Endothelial cell (in vitro differentiated cells): ENCODE results near the gene SECTM1. TPM values are rescaled to one million over a fixed set of nuclear protein-coding genes. Genes with fewer than 3 reads are reported as not detected.

Source experiments
- DNase-seq: peaks from one replicate; pipeline ENCODE4 v3.0.0; 2021; ENCODE audit warnings: low spot score
- H3K27ac Mint-ChIP-seq: one replicate; pipeline ENCODE4 v1.8.0; 2021; ENCODE audit warnings: mixed read lengths, inconsistent platforms; ENCODE audit not compliant: unreplicated experiment
- H3K27me3 Mint-ChIP-seq: one replicate; pipeline ENCODE4 v1.8.0; 2021; ENCODE audit warnings: mild to moderate bottlenecking, moderate library complexity, mixed read lengths, inconsistent platforms; ENCODE audit not compliant: unreplicated experiment
- H3K36me3 Mint-ChIP-seq: one replicate; pipeline ENCODE4 v1.8.0; 2021; ENCODE audit warnings: mild to moderate bottlenecking, low read depth, mixed read lengths, inconsistent platforms; ENCODE audit not compliant: unreplicated experiment
- H3K4me1 Mint-ChIP-seq: one replicate; pipeline ENCODE4 v1.8.0; 2021; ENCODE audit warnings: mild to moderate bottlenecking, mixed read lengths, inconsistent platforms; ENCODE audit not compliant: unreplicated experiment
- H3K4me3 Mint-ChIP-seq: one replicate; pipeline ENCODE4 v1.8.0; 2021; ENCODE audit warnings: mild to moderate bottlenecking, mixed read lengths, inconsistent platforms; ENCODE audit not compliant: unreplicated experiment
- H3K9me3 Mint-ChIP-seq: one replicate; pipeline ENCODE4 v1.8.0; 2021; ENCODE audit warnings: mixed read lengths, inconsistent platforms; ENCODE audit not compliant: unreplicated experiment
- CTCF ChIP-seq: fragments of 200-600 bp; sonication (generic); IDR thresholded peaks from one replicate; pipeline ENCODE4 v1.5.0; 2021; ENCODE audit warnings: antibody characterized with exemption; ENCODE audit not compliant: unreplicated experiment
- total RNA-seq: library from RNA; stranded (reverse); fragmentation: NEBNext Ultra II Directional; extraction: Animal tissue kit (Norgen Biotek cat#: 25700); gene quantifications from one replicate; pipeline ENCODE4 v1.2.1, GENCODE V29; 2021; ENCODE audit not compliant: unreplicated experiment

SECTM1 gene
- total RNA-seq, 1 donor from 2014 or later = not detected

DNA sequence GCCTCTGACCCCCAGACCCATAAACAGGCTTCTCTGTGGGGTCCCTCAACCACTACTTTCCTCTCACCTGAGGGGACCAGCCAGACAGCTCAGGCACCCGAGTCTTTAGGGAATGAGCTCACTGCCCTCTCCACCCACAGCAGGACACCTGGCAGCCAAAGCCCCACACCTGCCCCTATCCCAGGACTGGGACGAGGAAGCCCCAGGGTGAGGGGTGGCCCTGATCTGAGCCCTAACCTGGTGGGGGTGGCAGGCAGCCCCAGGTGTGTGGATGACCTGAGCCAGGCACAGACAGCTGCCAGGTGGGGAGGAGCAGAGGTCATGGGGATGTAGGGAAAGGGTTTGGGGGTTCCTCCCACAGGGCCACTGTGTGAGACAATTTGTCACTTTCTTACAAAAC lies 23.8 kb upstream of the SECTM1 start:
- Mint-ChIP-seq H3K27me3 (peaks cover 1% of the 10 kb centered on the region), H3K4me1 (no peaks in the 10 kb centered on the region), H3K27ac (no peak overlapping the region), H3K4me3 (no peak overlapping the region), H3K36me3 (no peaks in the 10 kb centered on the region), H3K9me3 (no peaks in the 10 kb centered on the region)
- no peak for DNase-seq
- no peak for TF ChIP-seq CTCF

DNA sequence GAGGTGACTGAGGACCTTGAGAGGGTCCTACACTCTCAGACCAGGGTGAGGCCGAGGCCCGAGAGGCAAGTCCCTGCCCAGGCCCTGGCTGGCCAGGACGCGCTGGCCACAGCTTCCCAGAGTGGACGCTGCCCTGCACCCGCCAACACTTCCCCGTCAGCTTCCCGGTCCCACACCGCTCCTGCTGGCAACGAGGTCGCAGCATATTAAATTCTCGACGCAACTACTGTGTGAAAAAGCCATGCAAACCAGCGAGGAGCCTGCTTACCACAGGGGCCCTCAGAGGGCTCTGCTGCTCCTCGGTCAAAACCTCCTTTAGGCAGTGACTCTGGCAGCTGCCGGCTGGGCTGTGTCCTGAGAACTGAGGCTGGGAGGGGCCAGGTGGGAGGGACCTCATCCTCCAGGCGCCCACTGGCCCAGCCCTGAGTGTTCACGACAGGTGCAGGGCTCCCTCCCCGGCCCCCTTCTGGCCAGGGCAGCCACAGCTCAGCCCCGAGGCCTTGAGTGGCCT lies 23.3 kb upstream of the SECTM1 start:
- Mint-ChIP-seq H3K27ac (no peak overlapping the region), H3K27me3 (peaks cover 1% of the 10 kb centered on the region)
- no peak for DNase-seq

DNA sequence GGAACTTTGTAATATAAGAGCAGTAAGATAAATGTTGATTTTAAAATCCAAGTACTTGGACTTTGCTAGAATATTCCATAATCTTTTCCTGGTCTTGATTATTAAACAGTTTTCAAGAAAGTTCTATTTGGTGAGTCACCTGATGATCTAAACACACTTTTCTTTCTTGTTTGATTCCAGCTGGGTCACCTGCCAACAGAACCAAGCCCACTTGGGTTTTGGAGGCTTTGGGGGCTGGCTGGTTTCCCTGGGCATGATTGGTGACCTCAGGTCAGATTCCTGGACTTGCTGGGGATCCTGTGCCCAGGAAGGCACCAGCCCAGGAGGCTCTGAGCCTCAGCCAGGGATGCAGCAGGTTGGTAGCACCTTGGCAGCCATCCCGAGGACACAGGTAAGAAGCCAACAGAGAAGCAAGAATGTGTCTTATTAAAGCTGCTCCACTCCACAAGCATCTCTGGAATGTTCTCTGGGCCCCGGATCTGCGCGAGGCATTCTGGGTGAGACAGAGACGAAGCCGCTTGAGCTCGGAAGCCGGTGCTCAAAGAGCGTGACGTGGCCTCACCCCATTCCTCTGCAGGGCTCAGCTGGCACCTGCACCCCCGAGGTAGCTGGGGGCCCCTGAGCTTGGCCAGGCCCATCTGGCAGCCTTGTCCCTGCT lies 22.3 kb upstream of the SECTM1 start:
- no peak overlapping the region for H3K4me3 Mint-ChIP-seq
- no peak for DNase-seq
- H3K4me1 Mint-ChIP-seq = no peaks in the 10 kb centered on the region
- H3K27ac Mint-ChIP-seq = no peak overlapping the region
- no peak for TF ChIP-seq CTCF
- no peaks in the 10 kb centered on the region for H3K36me3 Mint-ChIP-seq
- no peaks in the 10 kb centered on the region for H3K9me3 Mint-ChIP-seq
- peaks cover 4% of the 10 kb centered on the region for H3K27me3 Mint-ChIP-seq

More for the DNA sequence above, 23.3 kb upstream of the SECTM1 start:
- no peaks in the 10 kb centered on the region for H3K4me1 Mint-ChIP-seq
- no peak overlapping the region for H3K4me3 Mint-ChIP-seq
- H3K9me3 Mint-ChIP-seq = no peaks in the 10 kb centered on the region
- TF ChIP-seq CTCF = no peak
- no peaks in the 10 kb centered on the region for H3K36me3 Mint-ChIP-seq

DNA sequence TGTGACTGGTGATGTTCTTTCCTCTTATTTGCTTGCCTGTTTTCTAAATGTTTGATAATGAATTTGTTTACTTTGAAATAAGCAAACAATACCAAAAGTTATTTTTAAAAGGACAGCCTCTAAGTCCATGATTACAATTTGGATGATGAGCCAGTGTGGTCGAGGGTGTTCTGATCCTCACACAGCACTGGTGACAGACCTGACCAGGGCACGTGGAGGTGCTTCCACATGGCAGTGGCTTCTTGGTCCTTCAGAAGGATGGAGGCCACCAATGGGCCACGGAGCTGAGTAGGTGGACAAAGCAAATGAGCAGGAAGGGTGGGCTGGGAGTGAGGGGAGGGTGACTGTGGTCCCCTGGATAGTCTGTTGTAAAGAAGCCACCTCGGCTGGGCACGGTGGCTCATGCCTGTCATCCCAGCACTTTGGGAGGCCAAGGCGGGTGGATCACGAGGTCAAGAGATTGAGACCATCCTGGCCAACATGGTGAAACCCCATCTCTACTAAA lies 21.3 kb upstream of the SECTM1 start:
- TF ChIP-seq CTCF = no peak
- Mint-ChIP-seq H3K4me1 (no peaks in the 10 kb centered on the region), H3K36me3 (no peaks in the 10 kb centered on the region), H3K4me3 (no peak overlapping the region), H3K9me3 (no peaks in the 10 kb centered on the region), H3K27me3 (peaks cover 4% of the 10 kb centered on the region), H3K27ac (no peak overlapping the region)
- DNase-seq = no peak

DNA sequence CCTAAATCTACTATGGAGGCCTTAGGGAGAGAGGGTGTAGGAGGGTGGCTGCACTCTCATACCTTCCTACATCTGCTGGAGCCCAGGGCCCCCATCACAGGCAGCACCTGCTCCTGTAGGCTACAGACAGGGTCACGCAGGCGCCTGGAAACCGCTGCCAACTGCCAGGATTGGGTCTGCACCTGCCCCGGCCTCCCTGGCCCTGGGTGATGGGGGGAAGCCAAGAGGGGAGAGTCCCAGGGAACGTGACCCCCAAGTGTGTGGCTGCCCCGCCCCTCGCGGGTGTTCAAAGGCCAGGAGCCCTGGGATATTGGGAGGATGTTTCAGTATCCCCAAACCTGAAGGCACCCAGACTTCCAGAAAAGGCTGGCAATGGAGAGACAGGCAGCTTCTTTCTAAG lies 19.9 kb upstream of the SECTM1 start:
- Mint-ChIP-seq H3K4me3 (no peak overlapping the region), H3K27me3 (peaks cover 6% of the 10 kb centered on the region), H3K9me3 (no peaks in the 10 kb centered on the region), H3K36me3 (no peaks in the 10 kb centered on the region), H3K27ac (no peak overlapping the region), H3K4me1 (no peaks in the 10 kb centered on the region)
- no peak for TF ChIP-seq CTCF
- no peak for DNase-seq
